HG03025 (cell line): ENCODE measurements around the gene SYNE2.

Experiments used
- ATAC-seq: cut with Tn5 transposase; IDR thresholded peaks from one replicate; pipeline ENCODE4 v1.9.1; 2021; ENCODE audit warnings: mild to moderate bottlenecking, moderate library complexity; ENCODE audit not compliant: unreplicated experiment, low FRiP score

SYNE2 gene

DNA sequence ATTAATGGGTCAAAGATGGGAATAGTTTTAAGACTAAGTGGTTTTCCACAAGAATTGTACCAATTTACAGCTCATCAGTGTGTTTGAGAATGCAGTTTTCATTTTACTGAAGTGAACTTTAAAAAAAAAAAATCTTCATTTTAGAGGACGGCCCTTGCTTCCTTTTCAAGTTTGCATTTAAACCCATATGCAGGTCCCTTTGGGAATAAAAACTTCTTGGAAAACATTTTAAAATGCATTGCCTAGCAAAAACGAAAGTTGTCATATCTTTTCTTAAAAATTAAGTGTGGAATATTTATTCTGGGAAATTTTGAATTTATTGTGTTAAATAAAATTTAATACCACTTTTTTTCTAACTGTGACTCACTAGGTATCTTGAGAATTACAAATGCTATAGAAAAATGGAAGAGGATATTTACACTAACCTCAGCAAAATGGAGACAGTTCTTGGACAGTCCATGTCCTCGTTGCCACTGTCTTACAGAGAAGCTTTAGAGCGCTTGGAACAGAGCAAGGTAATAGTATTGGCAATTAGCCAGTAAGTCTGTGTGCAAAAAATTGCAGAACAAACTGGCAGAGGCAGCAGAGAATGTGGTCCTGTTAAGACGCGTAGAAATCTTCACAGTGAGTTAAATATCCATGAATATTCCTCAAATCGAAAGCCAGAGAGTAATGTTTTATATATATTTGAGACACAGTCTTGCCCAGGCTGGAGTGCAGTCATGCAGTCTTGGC lies 209.7 kb downstream of the SYNE2 start:
- ATAC-seq, result no peak

- ATAC-seq, result no peak
Observed at GRCh38 chr14:64064447-64064846, 211.6 kb downstream of the SYNE2 start.

- ATAC-seq, result no peak
Observed at GRCh38 chr14:64069634-64070359, 217.0 kb downstream of the SYNE2 start.

DNA sequence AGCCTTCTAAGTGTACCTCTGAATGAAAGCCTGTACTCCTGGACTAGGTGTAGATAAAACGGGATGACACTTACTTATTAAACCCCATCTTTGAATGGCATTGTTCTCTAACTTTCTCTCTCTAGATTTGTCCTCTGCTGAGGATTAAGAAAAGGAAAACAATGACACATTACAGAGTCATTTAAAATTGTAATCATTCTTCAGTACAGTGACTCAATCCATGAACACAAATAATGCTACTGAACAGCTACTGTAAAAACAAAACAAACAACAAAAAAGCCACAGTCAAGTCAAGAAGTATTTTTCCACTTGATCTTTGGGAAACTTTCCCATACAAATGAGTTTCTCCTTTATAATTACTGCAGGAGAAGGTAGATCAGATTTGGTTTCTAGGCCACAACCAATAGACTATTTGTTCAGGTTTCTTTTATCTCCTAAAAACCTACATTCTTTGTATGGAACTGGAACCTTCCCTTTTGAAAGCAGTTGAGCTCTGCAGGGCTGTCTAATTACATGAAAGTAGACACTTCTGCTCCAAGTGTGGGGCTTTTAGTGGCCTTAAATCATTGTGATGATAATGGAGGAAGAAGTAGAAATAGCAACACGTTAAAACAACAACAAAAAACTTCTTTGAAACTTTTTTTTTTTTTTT lies 222.3 kb downstream of the SYNE2 start:
- ATAC-seq, result no peak

DNA sequence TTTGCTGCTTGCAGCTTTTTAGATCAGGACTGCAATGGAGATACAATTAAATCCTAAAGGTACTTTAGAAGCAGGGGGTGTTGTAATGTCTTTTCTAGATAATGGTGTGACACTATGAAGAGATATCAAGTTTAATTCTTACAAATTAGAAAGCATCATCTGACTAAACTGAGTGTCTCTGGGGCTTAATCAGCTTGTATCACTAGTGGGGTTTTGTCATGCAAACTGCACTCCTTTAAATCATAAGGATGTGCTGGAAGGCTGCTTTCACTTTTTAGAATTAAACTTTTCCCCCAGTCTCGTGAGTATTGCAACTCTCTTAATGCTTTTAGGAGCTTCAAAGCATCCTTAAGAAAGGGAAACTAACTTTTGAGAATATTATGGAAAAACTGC lies 222.8 kb downstream of the SYNE2 start:
- ATAC-seq, result no peak

GRCh38 chr14:64080452-64080851 lies 227.6 kb downstream of the SYNE2 start:
- ATAC-seq, result no peak

- no peak for ATAC-seq
Observed at GRCh38 chr14:64081174-64081746, 228.5 kb downstream of the SYNE2 start.

GRCh38 chr14:64082837-64083236 lies 230.0 kb downstream of the SYNE2 start:
- no peak for ATAC-seq

DNA sequence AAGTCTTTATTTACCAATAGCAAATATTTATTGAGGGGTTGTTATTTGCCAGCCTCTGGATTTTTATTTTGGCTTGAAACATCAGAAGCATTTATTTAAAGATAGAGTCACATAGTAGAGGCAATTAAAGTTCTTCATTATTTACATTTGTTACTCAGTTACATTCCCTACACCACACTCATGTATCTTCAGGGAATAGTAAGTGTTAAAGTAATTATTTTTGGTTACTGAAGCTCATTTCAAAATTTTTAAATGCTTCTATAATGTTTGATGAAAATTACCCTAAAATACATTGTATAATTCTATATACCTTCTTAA lies 235.8 kb downstream of the SYNE2 start:
- ATAC-seq, result no peak

- ATAC-seq, result no peak
Observed at GRCh38 chr14:64089920-64090319, 237.1 kb downstream of the SYNE2 start.

GRCh38 chr14:64091217-64091616 lies 238.4 kb downstream of the SYNE2 start:
- no peak for ATAC-seq

DNA sequence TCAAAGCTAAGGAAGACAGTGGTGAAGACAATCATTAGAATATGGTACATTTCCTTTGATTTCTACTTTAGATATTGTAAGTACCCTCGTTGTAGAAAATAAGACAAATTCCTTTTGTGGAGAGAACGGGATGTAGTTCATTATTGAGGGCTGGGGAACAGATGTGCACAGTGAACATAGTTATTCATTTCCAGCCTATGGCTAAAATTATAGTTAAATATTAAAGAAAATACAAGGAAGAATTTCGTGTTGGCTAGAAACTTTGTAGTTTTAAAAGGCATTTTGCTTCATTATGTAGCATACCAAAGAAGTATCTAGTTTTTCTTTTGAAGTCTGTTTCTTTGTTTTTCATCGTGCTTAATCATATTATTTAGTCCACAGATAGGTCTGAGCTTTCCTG lies 239.5 kb downstream of the SYNE2 start:
- ATAC-seq, result no peak

- no peak for ATAC-seq
Observed at GRCh38 chr14:64092940-64093339, 240.1 kb downstream of the SYNE2 start.

DNA sequence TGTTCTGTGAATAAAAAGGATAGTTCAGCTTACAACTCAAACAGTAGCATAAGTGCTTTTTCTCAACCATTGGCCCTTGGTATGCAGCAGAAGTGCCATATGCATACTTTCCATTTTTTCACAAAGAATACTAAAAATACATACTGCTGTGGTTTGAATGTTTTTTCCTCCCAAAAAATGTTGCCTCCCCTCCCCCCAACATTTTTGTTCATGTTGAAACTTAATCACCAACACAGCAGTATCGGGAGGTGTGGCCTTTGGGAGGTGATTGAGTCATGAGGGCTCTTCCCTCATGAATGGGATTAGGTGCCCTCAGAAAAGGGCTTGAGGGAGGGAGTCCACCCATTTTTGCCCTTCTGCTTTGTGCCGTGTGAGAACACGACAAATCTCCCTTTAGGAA lies 242.8 kb downstream of the SYNE2 start:
- no peak for ATAC-seq

GRCh38 chr14:64098120-64098519 lies 245.3 kb downstream of the SYNE2 start:
- no peak for ATAC-seq

DNA sequence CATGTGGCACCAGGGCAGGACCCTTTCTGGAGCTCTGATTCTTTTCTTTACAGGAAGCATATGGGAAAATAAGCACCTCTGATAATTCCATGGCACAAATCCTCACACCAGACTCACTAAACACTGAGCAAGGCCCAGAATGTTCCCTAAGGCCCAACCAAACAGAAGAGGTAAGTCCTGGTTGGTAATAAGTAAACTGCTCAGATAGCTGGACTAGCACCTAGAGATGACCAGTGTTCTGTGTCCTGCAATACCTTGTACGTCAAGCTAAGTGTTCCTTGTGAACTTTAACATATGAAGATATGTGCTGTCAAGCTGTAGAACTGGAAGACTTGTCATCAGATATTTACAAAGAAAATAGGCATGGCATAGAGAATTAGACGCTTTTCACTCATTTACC lies 254.6 kb downstream of the SYNE2 start:
- no peak for ATAC-seq

DNA sequence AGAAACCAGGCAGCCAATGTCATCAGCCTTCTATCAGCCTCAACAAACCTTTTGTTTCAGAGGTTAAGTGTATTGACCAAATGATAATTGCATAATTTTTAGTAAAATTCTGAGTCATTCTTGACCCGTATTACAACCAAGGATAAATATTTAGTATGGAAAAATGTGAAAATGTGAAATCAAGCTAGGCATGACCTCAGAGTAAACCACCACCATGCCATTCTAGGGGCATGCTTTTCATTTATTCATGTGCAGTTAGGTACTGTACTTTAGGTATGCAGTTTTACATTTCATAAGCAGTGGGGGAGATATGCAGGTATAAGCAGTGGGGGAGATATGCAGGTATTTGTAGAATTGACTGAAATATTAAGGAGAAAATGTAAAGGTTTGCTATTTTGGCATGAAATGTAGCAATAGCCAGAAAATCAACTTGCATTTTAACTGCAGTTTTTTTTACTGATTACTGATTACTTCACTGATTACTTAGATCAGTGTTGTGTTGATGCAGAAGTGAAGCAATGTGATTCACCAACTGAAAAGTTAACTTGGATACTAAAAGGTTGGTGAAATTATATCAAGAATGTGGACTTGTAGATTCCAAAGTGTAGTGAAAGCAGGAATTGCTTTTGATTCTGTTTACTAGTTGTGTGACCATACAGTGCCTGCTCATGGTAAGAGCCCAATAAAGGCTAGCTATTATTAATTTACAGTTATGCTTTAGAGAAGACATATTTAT lies 257.2 kb downstream of the SYNE2 start:
- ATAC-seq, result no peak

- no peak for ATAC-seq
Observed at GRCh38 chr14:64110802-64111201, 258.0 kb downstream of the SYNE2 start.

GRCh38 chr14:64112867-64113678 lies 260.3 kb downstream of the SYNE2 start:
- ATAC-seq, result no peak

GRCh38 chr14:64114166-64114565 lies 261.4 kb downstream of the SYNE2 start:
- ATAC-seq, result no peak
